RWPE2 (cell line): ENCODE measurements around the gene DAW1.
A peak's percentile ranks its signal among the peaks of the same experiment; 100 is the strongest.

ENCODE experiments used
- ATAC-seq: fragments of 200-7000 bp; cut with Tn5 transposase; 3 replicates; pipeline ENCODE4 v1.9.1; 2021; ENCODE audit warnings: low read depth
- DNase-seq: peaks from one replicate; pipeline ENCODE4 v3.0.0-alpha.2; 2020; ENCODE audit warnings: low spot score
- H3K27ac ChIP-seq: fragments of 450-650 bp; 2 replicates; pipeline ENCODE4 v1.5.1; 2017; ENCODE audit warnings: mild to moderate bottlenecking; ENCODE audit not compliant: poor library complexity, severe bottlenecking
- H3K27me3 ChIP-seq: fragments of 250-450 bp; sonication (Bioruptor Pico); 2 replicates; pipeline ENCODE4 v1.5.1; 2021; ENCODE audit warnings: mild to moderate bottlenecking, moderate library complexity; ENCODE audit not compliant: insufficient read depth, poor library complexity, severe bottlenecking
- H3K36me3 ChIP-seq: fragments of 250-450 bp; sonication (Bioruptor Pico); 2 replicates; pipeline ENCODE4 v1.5.1; 2020; ENCODE audit warnings: low read depth, mild to moderate bottlenecking, moderate library complexity
- H3K4me1 ChIP-seq: fragments of 250-450 bp; sonication (Bioruptor Pico); 2 replicates; pipeline ENCODE4 v1.5.1; 2021; ENCODE audit warnings: mild to moderate bottlenecking, moderate library complexity; ENCODE audit not compliant: insufficient read depth, poor library complexity, severe bottlenecking
- H3K4me3 ChIP-seq: fragments of 250-450 bp; sonication (Bioruptor Pico); 2 replicates; pipeline ENCODE4 v1.5.1; 2021; ENCODE audit warnings: mild to moderate bottlenecking, moderate library complexity; ENCODE audit not compliant: severe bottlenecking
- H3K9me3 ChIP-seq: fragments of 250-450 bp; sonication (Bioruptor Pico); 2 replicates; pipeline ENCODE4 v1.5.1; 2021; ENCODE audit warnings: mild to moderate bottlenecking, moderate library complexity; ENCODE audit not compliant: severe bottlenecking
- CTCF ChIP-seq: fragments of 450-650 bp; IDR thresholded peaks from one replicate; pipeline ENCODE4 v1.5.1; 2017; ENCODE audit warnings: mild to moderate bottlenecking, moderate library complexity; ENCODE audit not compliant: poor library complexity, severe bottlenecking

DAW1 gene

GRCh38 chr2:227826563-227826962 is 44.9 kb upstream of the DAW1 start:
- no peak for ATAC-seq
- H3K36me3 ChIP-seq: no peaks in the 10 kb centered on the region
- H3K4me3 ChIP-seq: no peak overlapping the region
- no peak for DNase-seq
- no peaks in the 10 kb centered on the region for H3K27me3 ChIP-seq
- peaks cover 4% of the 10 kb centered on the region for H3K4me1 ChIP-seq
- H3K9me3 ChIP-seq: no peaks in the 10 kb centered on the region
- no peak for TF ChIP-seq CTCF
- H3K27ac ChIP-seq: peak overlapping the region; percentile 2

- DNase-seq (no peak), ATAC-seq (no peak)
- Histone ChIP-seq H3K4me3 (no peak overlapping the region), H3K27me3 (no peaks in the 10 kb centered on the region), H3K4me1 (peaks cover 4% of the 10 kb centered on the region), H3K36me3 (no peaks in the 10 kb centered on the region), H3K27ac (no peak overlapping the region), H3K9me3 (no peaks in the 10 kb centered on the region)
- no peak for TF ChIP-seq CTCF
These were observed 44.3 kb upstream of the DAW1 start for GRCh38 chr2:227827143-227827542.

GRCh38 chr2:227828477-227828912 is 42.9 kb upstream of the DAW1 start:
- TF ChIP-seq CTCF: no peak
- Histone ChIP-seq H3K27me3 (no peaks in the 10 kb centered on the region), H3K4me1 (peaks cover 4% of the 10 kb centered on the region), H3K36me3 (no peaks in the 10 kb centered on the region), H3K27ac (no peak overlapping the region), H3K4me3 (no peak overlapping the region), H3K9me3 (no peaks in the 10 kb centered on the region)
- no peak for DNase-seq
- no peak for ATAC-seq

GRCh38 chr2:227829337-227829736 is 42.1 kb upstream of the DAW1 start:
- H3K4me1 ChIP-seq: peaks cover 4% of the 10 kb centered on the region
- no peaks in the 10 kb centered on the region for H3K36me3 ChIP-seq
- no peak overlapping the region for H3K27ac ChIP-seq
- H3K27me3 ChIP-seq: no peaks in the 10 kb centered on the region
- no peak for TF ChIP-seq CTCF
- H3K4me3 ChIP-seq: no peak overlapping the region
- ATAC-seq (no peak), DNase-seq (no peak)
- no peaks in the 10 kb centered on the region for H3K9me3 ChIP-seq

GRCh38 chr2:227834423-227834822 is 37.0 kb upstream of the DAW1 start:
- DNase-seq: no peak
- Histone ChIP-seq H3K27me3 (no peaks in the 10 kb centered on the region), H3K27ac (no peak overlapping the region), H3K4me3 (no peak overlapping the region), H3K4me1 (peaks cover 2% of the 10 kb centered on the region), H3K36me3 (no peaks in the 10 kb centered on the region), H3K9me3 (no peaks in the 10 kb centered on the region)
- no peak for ATAC-seq
- TF ChIP-seq CTCF: no peak
